Upper lobe of left lung (tissue), 6 donors: Measurements from ENCODE around the gene CLK2. TPM values are rescaled to one million over a fixed set of nuclear protein-coding genes. Genes with fewer than 3 reads are reported as not detected.

Experiments used
- ATAC-seq, 2 donors: fragments of 200-7000 bp; cut with Tn5 transposase; one replicate each; pipeline ENCODE4 v1.9.1; 2022; ENCODE audit warnings: mild to moderate bottlenecking in 2 of 2, moderate library complexity in 2 of 2; ENCODE audit not compliant: low FRiP score in 2 of 2
- DNase-seq, 2 donors: peaks; one replicate each; pipeline ENCODE4 v3.0.0-alpha.2; 2019 to 2020
- H3K27ac ChIP-seq, 4 donors: fragments of 200-600 bp; sonication (generic); one replicate each; pipeline ENCODE4 v1.5.1; 2016 to 2019
- H3K27me3 ChIP-seq, 4 donors: fragments of 200-600 bp; sonication (generic); one replicate each; pipeline ENCODE4 v1.5.1; 2017 to 2019
- H3K36me3 ChIP-seq, 4 donors: fragments of 200-600 bp; sonication (generic); one replicate each; pipeline ENCODE4 v1.5.1; 2016 to 2019
- H3K4me1 ChIP-seq, 4 donors: fragments of 200-600 bp; sonication (generic); one replicate each; pipeline ENCODE4 v1.5.1; 2018 to 2019
- H3K4me3 ChIP-seq, 4 donors: fragments of 200-600 bp; sonication (generic); one replicate each; pipeline ENCODE4 v1.5.1; 2017 to 2019; ENCODE audit warnings: mild to moderate bottlenecking in 2 of 4, moderate library complexity in 1 of 4
- H3K9me3 ChIP-seq, 4 donors: fragments of 200-600 bp; sonication (generic); one replicate each; pipeline ENCODE4 v1.5.1; 2018 to 2019
- CTCF ChIP-seq, 6 experiments: fragments of 450-650 bp in 4 of 6; fragments of 200-600 bp in 2 of 6; sonication (generic) in 2 of 6; IDR thresholded peaks; one replicate each; pipeline ENCODE4 v1.5.1; 2016 to 2019; ENCODE audit warnings: antibody characterized with exemption in 6 of 6
- EP300 ChIP-seq, 4 donors: sonication (generic); formaldehyde crosslinking; IDR thresholded peaks; one replicate each; pipeline ENCODE4 v1.5.1; 2017; ENCODE audit warnings: antibody characterized with exemption in 4 of 4, control low read depth in 2 of 4
- POLR2A ChIP-seq, 4 donors: fragments of 450-650 bp; IDR thresholded peaks; one replicate each; pipeline ENCODE4 v1.5.1; 2016 to 2017; ENCODE audit warnings: antibody characterized with exemption in 4 of 4, mild to moderate bottlenecking in 2 of 4
- POLR2AphosphoS5 ChIP-seq, 2 donors: sonication (generic); formaldehyde crosslinking; IDR thresholded peaks; one replicate each; pipeline ENCODE4 v1.5.1; 2017; ENCODE audit warnings: antibody characterized with exemption in 2 of 2
- whole genome bisulfite sequencing, 2 donors: methylation state at CpG; one replicate each; pipeline ENCODE4 v1.1.5; 2017 to 2018; 5-methylcytosine and 5-hydroxymethylcytosine counted together
- total RNA-seq, 6 donors: library from RNA; depleted of rRNA in 4 of 6; stranded (reverse); fragments of >200 nt in 4 of 6; gene quantifications; one replicate each; pipeline versions ENCODE4 v1.1.0 to v1.2.1, GENCODE V29; 2016 to 2021
- donor health status: DM: no; HTN: no; CAD: no; lungs with moderate emphysema.
- donor health status: DM: no; HTN: yes; CAD: no; lungs with severe emphysema.

The CLK2 gene
- total RNA-seq, 6 donors from 2014 or later: 32.7 to 92.2 (median 48.1) TPM

GRCh38 chr1:155309423-155310021 lies 36.2 kb upstream of the CLK2 start:
- ATAC-seq (peak in 1 of 2 donors; percentile 52), DNase-seq (peak; percentile 75 to 88)
- Histone ChIP-seq H3K27me3 (no peaks in the 10 kb centered on the region), H3K4me1 (peaks cover 27 to 40% (median 33%) of the 10 kb centered on the region in 4 donors), H3K27ac (peak overlapping the region; percentile 91 to 96 (median 93)), H3K9me3 (no peaks in the 10 kb centered on the region), H3K36me3 (peaks cover 0 to 33% (median 15%) of the 10 kb centered on the region in 4 donors), H3K4me3 (peak overlapping the region; percentile 58 to 95 (median 66))
- 2 to 3% methylated on average over 8 to 11 of the region's 11 CpGs for WGBS, 2 donors
- TF ChIP-seq POLR2A (IDR thresholded peaks at IDR 0.05) (no peak), EP300 (IDR thresholded peaks at IDR 0.05) (peak in 2 of 4 donors; percentile 7 to 50), POLR2AphosphoS5 (IDR thresholded peaks at IDR 0.05) (peak; percentile 29 to 39), CTCF (IDR thresholded peaks at IDR 0.05) (no peak)

GRCh38 chr1:155308493-155309422 lies 35.5 kb upstream of the CLK2 start, which contains the start of gene FDPS:
Gene FDPS (plus strand): TSS chr1:155308866. CDS start chr1:155309790, 924 bp downstream.
- peaks cover 0 to 25% (median 9%) of the 10 kb centered on the region in 4 donors for H3K36me3 ChIP-seq
- WGBS, 2 donors: 0 to 1% methylated on average over 28 to 38 of the region's 51 CpGs
- no peaks in the 10 kb centered on the region for H3K9me3 ChIP-seq
- DNase-seq: peak; percentile 98 to 100
- H3K27ac ChIP-seq: peak within 1 kb of the TSS; percentile 91 to 96 (median 93)
- H3K4me3 ChIP-seq: peak within 1 kb of the TSS; percentile 58 to 95 (median 66)
- no peaks in the 10 kb centered on the region for H3K27me3 ChIP-seq
- H3K4me1 ChIP-seq: peaks cover 27 to 40% (median 33%) of the 10 kb centered on the region in 4 donors
- TF ChIP-seq CTCF (IDR thresholded peaks at IDR 0.05): peak in 4 of 6 experiments; percentile 56 to 84 (median 66)
- TF ChIP-seq POLR2AphosphoS5 (IDR thresholded peaks at IDR 0.05): peak; percentile 93 to 99
- TF ChIP-seq EP300 (IDR thresholded peaks at IDR 0.05): peak in 1 of 4 donors; percentile 97
- TF ChIP-seq POLR2A (IDR thresholded peaks at IDR 0.05): peak in 3 of 4 donors; percentile 38 to 85 (median 79)
- peak; percentile 99 for ATAC-seq

- Histone ChIP-seq H3K27ac (peak overlapping the region in 2 of 4 donors; percentile 91 to 95), H3K9me3 (no peaks in the 10 kb centered on the region), H3K4me1 (peaks cover 27 to 37% (median 33%) of the 10 kb centered on the region in 4 donors), H3K36me3 (peaks cover 0 to 12% (median 0%) of the 10 kb centered on the region in 4 donors), H3K27me3 (no peaks in the 10 kb centered on the region), H3K4me3 (peak overlapping the region in 1 of 4 donors; percentile 95)
- ATAC-seq (no peak), DNase-seq (no peak)
- WGBS, 2 donors: 56 to 62% methylated on average over 6 of the region's 6 CpGs
- TF ChIP-seq CTCF (IDR thresholded peaks at IDR 0.05) (peak in 2 of 6 experiments; percentile 29 to 31), EP300 (IDR thresholded peaks at IDR 0.05) (no peak)
These were observed 34.0 kb upstream of the CLK2 start for GRCh38 chr1:155307247-155307740.

GRCh38 chr1:155305881-155306391 lies 32.6 kb upstream of the CLK2 start:
- Histone ChIP-seq H3K4me3 (no peak overlapping the region), H3K4me1 (peaks cover 20 to 30% (median 23%) of the 10 kb centered on the region in 4 donors), H3K9me3 (no peaks in the 10 kb centered on the region), H3K27ac (no peak overlapping the region), H3K27me3 (no peaks in the 10 kb centered on the region), H3K36me3 (peaks cover 0 to 7% (median 0%) of the 10 kb centered on the region in 4 donors)
- 81 to 82% methylated on average over 7 of the region's 7 CpGs for WGBS, 2 donors
- no peak for ATAC-seq
- TF ChIP-seq POLR2A (IDR thresholded peaks at IDR 0.05) (no peak), POLR2AphosphoS5 (IDR thresholded peaks at IDR 0.05) (no peak), CTCF (IDR thresholded peaks at IDR 0.05) (no peak), EP300 (IDR thresholded peaks at IDR 0.05) (no peak)
- DNase-seq: peak in 1 of 2 donors; percentile 46
